Stimulated activated CD4-positive, alpha-beta T cell treated with anti-CD3 and anti-CD28 coated beads, Interleukin-4, amount 100 ng/mL, for 48 hours (primary cell): ENCODE data around the gene GPR15LG.
A peak's percentile ranks its signal among the peaks of the same experiment; 100 is the strongest.
"Not testable (repeated sequence)": the region's sequence is repeated elsewhere in the genome, so short reads cannot be mapped to it uniquely, and the experiment has no call there.

Source experiments
- DNase-seq, 2 donors: peaks; one replicate each; pipeline ENCODE4 v3.0.0-alpha.2; 2020; ENCODE audit warnings: low read depth in 2 of 2

The GPR15LG gene

GRCh38 chr10:84173501-84173929 lies at the start of gene GPR15LG:
Gene GPR15LG (plus strand): TSS chr10:84173801. CDS start chr10:84173852, 51 bp downstream.
- DNase-seq, result no peak

GRCh38 chr10:84125910-84126784 lies 47.5 kb upstream of the GPR15LG start:
- DNase-seq, result not testable (repeated sequence)

DNA sequence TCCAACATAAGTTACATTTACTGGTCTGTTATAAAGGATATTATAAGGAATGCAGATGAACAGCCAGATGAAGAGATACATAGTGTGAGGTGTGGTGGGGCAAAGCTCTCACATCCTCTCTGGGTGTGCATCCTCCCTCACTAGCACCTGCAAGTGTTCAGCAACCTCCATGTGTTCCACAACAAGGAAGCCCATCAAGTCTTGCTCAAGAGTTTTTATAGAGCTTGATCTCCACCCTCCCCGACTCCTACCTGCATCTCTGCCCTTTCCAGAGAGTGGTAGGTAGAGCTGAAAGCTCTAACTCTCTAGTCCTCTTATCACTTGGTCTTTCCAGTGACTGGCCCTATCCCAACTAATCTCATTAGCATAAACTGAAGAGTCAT lies 46.8 kb upstream of the GPR15LG start:
- no peak for DNase-seq

GRCh38 chr10:84135836-84136235 lies 37.8 kb upstream of the GPR15LG start:
- DNase-seq, result no peak

DNA sequence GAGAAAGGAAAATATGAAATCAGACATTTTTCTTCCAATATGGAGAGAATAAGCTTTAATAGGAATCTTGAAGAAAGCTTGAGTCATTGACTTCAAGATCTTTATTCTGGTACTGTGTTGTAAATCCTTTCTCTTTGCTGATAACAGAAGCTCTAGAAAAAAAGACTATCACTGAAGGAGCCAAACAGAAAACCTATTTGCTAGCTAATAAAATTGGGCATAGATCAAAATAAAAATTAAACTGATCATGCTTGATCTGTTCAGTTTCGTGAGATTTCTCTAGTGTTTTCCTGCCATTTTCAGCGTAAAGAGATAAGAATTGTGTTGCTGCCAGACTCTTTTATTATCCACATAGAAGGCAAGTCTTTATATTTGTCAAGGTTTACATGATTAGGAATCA lies 35.8 kb upstream of the GPR15LG start:
- DNase-seq, result no peak

GRCh38 chr10:84138478-84139125 lies 35.0 kb upstream of the GPR15LG start:
- peak; percentile 53 to 61 for DNase-seq

- peak; percentile 96 to 99 for DNase-seq
Measured at GRCh38 chr10:84139126-84140035, 34.2 kb upstream of the GPR15LG start, which contains the start of gene GHITM. Gene GHITM (plus strand): TSS chr10:84139509. CDS start chr10:84141501, 1,992 bp downstream.

DNA sequence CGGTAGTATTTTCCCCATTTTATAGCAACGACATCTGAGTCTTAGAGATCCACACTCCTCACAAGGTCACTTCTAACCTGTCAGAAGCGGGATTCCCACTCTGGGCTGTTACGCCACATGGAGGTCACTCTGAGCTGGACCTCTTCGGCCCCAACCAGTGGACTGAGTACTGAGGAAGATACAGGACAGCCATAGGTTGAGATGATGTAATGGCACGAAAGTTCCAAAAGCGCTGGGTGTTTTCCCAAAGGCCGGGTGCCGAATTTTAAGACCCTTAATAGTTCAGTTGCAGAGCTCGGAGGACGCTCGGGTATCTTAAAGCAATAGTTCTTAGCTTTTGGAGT lies 33.6 kb upstream of the GPR15LG start:
- DNase-seq, result no peak

DNA sequence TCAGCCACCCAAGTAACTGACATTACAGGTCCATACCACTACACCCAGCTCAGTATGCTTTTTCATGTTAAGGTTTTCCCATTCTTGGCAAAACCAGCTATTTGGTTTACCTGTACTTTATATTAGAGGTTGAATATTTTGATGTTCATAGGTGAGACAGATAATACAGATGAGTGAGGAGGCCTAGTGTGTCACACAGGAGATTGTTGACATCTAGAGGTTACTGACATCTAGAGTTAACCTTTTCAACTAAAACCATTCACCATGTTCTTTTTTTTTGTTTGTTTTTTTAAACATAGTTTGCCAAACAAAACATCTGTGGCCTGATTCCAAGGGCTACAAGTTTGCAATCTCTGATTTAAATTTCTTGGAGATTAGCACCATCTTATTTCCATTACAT lies 26.3 kb upstream of the GPR15LG start:
- DNase-seq, result no peak

DNA sequence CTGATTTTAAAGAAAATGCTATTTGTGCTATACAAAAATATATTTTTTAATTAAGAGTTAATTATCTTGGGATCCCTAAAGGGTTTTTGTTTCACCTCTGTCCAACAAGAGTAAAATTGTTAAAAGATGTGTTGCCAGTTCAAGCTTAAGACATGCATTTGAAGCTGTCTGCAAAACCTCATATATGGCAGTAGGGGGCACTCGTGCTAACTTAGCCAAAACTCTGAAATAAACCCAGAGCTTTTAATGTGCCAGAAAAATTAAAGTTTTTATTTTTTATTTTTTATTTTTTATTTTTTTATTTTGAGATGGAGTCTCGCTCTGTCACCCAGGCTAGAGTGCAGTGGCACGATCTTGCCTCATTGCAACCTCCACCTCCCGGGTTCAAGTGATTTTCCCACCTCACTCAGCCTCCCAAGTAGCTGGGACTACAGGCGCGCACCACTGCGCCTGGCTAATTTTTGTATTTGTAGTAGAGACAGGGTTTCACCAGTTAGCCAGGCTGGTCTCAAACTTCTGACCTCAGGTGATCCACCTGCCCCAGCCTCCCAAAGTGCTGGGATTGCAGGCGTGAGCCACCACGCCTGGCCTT lies 25.5 kb upstream of the GPR15LG start:
- not testable (repeated sequence) for DNase-seq

DNA sequence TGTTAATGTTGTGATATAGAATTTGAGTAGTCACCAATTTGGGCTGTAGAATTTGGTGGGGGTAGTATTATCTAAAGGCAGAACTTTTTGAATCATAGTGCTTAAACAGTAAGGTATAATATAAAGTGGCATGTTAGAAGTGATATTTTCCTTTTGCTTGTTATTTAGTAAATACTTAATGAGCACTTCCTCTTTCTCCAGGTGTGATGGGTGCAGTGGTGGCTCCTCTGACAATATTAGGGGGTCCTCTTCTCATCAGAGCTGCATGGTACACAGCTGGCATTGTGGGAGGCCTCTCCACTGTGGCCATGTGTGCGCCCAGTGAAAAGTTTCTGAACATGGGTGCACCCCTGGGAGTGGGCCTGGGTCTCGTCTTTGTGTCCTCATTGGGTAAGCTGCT lies 23.7 kb upstream of the GPR15LG start:
- DNase-seq, result no peak

GRCh38 chr10:84152769-84153168 lies 20.8 kb upstream of the GPR15LG start:
- DNase-seq, result no peak

- no peak for DNase-seq
Measured at GRCh38 chr10:84155521-84155920, 18.1 kb upstream of the GPR15LG start.

- no peak for DNase-seq
Measured at GRCh38 chr10:84156009-84156408, 17.6 kb upstream of the GPR15LG start.

GRCh38 chr10:84156768-84157167 lies 16.8 kb upstream of the GPR15LG start:
- peak in 1 of 2 donors; percentile 19 for DNase-seq

DNA sequence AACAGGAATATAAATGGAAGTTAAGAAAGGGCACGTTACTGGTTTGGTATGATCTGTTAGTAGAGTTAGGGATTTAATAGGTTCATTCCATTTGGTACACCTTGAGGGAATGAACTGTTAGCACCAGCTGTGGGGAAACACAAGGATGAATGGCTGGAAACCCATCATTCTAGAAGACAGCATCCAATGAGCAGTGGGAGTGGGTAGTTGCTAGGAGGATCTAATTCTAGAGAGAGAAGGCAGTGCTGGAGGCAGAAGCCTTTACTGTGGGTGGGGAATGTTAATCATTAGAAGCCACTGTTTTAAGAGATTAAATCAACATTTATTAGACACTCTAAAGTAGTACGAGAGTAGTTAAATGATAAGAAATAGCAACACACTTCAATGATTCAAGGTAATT lies 15.5 kb upstream of the GPR15LG start:
- DNase-seq, result no peak

DNA sequence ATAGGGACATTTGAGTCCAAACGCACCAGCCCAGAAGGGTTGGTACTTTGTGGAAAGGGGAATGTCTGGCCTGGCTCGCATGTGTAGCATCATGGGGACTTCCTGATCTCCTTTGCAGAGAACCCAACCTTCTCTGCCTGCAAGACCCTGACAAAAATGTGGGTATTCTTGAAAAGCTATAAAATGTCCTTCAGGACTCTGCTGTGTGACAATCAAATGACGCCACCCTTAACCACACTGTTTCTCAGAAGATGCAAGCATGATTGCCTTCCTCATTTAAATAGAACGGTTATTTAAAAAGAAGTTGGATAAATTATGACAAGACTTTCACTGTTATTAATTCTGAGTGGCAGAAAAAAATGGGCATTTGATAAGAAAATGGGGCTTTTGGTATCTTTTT lies 15.1 kb upstream of the GPR15LG start:
- DNase-seq, result no peak

DNA sequence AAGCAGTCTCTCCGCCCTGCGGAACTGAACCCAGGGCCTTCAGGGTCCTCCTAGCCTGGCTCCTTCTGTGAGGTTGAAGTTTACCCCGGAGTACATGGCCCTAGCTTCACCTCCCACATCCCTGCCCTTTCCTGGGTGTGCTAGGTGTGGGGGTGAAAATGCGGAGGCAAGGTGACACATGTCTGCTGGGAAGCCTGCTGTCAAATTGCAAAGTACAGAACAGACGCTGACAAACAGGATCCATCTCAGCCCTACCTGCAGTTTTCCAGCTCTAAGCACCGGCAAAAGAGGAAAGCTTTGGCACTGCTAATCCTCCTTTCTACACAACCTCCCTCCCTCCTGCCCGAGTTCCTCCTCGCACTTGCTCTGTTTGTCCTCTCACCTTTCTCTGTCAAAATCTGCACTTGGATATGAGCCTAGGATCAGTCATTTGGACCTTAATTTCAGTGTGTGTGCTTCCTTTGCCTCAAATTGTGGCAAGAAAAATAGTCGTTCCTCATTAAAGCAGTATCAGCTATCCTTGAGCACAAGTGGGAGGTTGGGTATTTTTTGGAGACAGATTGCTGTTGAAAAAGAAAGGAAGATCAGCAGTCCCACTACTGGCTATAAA lies 14.4 kb upstream of the GPR15LG start:
- no peak for DNase-seq

- no peak for DNase-seq
Measured at GRCh38 chr10:84160663-84161362, 12.8 kb upstream of the GPR15LG start.

- DNase-seq, result no peak
Measured at GRCh38 chr10:84163996-84164395, 9.6 kb upstream of the GPR15LG start.

- no peak for DNase-seq
Measured at GRCh38 chr10:84164442-84164841, 9.2 kb upstream of the GPR15LG start.
